Gastroesophageal sphincter (tissue), 3 donors: ENCODE data around the gene ULK1.
A peak's percentile ranks its signal among the peaks of the same experiment; 100 is the strongest.

Experiments
- EP300 ChIP-seq: sonication (generic); formaldehyde crosslinking; IDR thresholded peaks from one replicate; pipeline ENCODE4 v1.6.1; 2017; ENCODE audit warnings: antibody characterized with exemption, mild to moderate bottlenecking
- POLR2A ChIP-seq, 2 donors: fragments of 450-650 bp; IDR thresholded peaks; one replicate each; pipeline ENCODE4 v1.6.1; 2017; ENCODE audit warnings: antibody characterized with exemption in 2 of 2, mild to moderate bottlenecking in 2 of 2, moderate library complexity in 1 of 2
- POLR2AphosphoS5 ChIP-seq: sonication (generic); formaldehyde crosslinking; IDR thresholded peaks from one replicate; pipeline ENCODE4 v1.6.1; 2017; ENCODE audit warnings: antibody characterized with exemption
- TF ChIP-seq, protein P1 (sequence below), 4 experiments: fragments of 200-600 bp in 2 of 4; fragments of 450-650 bp in 2 of 4; sonication (generic) in 1 of 4; IDR thresholded peaks; one replicate each; pipeline ENCODE4 v1.5.1; 2017 to 2019; ENCODE audit warnings: antibody characterized with exemption in 4 of 4, mild to moderate bottlenecking in 2 of 4, moderate library complexity in 2 of 4

DNA sequence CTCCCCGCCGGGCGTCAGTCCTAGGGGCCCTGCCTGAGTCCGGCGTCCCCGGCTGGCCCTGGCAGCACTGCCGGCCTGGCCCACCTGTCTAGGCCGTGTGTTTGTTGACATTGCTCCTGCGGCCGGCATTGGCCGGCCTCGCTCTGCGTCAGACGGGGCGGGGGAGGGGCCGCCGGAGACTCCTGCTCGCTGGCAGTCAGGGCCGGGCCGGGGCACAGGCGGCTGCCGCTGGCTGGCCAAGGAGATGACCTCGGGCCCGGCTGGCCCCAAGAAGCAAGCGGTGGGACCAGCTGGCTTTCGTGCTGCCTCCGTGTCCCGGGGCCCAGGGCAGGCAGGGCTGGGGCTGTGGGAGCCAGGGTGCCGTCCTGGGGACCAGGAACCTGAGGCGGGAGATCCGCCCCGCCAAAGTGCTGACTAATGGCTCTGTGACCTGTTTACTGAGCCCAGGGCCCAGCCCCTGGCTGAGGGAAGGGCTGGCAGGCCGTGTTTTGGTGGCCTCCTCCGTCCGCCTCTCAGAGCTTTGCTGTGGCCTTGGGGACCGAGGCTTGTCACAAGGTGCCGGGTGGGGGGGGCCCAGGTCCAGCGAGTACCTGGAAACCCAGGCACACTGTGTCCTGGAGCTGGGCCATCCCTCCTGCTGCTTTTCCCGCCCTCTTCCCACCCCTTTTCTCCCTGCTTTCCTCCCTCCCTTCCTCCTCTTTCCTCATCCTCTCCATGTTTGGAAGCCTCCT lies 1.8 kb downstream of the ULK1 start:
- peak; percentile 96 to 97 for TF ChIP-seq POLR2A (IDR thresholded peaks at IDR 0.05)
- TF ChIP-seq, protein P1, sequence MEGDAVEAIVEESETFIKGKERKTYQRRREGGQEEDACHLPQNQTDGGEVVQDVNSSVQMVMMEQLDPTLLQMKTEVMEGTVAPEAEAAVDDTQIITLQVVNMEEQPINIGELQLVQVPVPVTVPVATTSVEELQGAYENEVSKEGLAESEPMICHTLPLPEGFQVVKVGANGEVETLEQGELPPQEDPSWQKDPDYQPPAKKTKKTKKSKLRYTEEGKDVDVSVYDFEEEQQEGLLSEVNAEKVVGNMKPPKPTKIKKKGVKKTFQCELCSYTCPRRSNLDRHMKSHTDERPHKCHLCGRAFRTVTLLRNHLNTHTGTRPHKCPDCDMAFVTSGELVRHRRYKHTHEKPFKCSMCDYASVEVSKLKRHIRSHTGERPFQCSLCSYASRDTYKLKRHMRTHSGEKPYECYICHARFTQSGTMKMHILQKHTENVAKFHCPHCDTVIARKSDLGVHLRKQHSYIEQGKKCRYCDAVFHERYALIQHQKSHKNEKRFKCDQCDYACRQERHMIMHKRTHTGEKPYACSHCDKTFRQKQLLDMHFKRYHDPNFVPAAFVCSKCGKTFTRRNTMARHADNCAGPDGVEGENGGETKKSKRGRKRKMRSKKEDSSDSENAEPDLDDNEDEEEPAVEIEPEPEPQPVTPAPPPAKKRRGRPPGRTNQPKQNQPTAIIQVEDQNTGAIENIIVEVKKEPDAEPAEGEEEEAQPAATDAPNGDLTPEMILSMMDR (IDR thresholded peaks at IDR 0.05), result peak in 1 of 4 experiments; percentile 9
- peak; percentile 87 for TF ChIP-seq POLR2AphosphoS5
- TF ChIP-seq EP300, result no peak
